Caco-2 (cell line): ENCODE data around the gene EVPL. TPM values are rescaled to one million over a fixed set of nuclear protein-coding genes. Genes with fewer than 3 reads are reported as not detected.
"Not testable (repeated sequence)": the region's sequence is repeated elsewhere in the genome, so short reads cannot be mapped to it uniquely, and the experiment has no call there.

Experiments
- BruUV-seq: library from RNA; stranded (reverse); fragments of 400-500 nt; replicated peaks from 2 replicates; lab custom pipeline; 2021; lab: Mats Ljungman, UMichigan
- CTCF ChIA-PET: fragments of 300-600 bp; sonication (Branson Sonifier 250); formaldehyde crosslinking; loops from one replicate; lab custom pipeline; 2022; ENCODE audit warnings: antibody characterized with exemption; lab: Charles Lee
- POLR2A ChIA-PET: fragments of 300-600 bp; sonication (Branson Sonifier 250); formaldehyde crosslinking; loops from one replicate; lab custom pipeline; 2022; ENCODE audit warnings: antibody characterized with exemption; lab: Charles Lee
- DNase-seq, 2 experiments: peaks; one replicate each; pipeline versions ENCODE4 v3.0.0 to v3.0.0-alpha.2; 2020 to 2022
- H3K27me3 ChIP-seq: replicated peaks from 2 replicates; pipeline ENCODE4 v1.6.0; 2011; ENCODE audit warnings: low read length; ENCODE audit not compliant: control insufficient read depth, insufficient read depth
- H3K36me3 ChIP-seq: 2 replicates; pipeline ENCODE4 v1.5.1; 2011; ENCODE audit warnings: low read length; ENCODE audit not compliant: control insufficient read depth, insufficient read depth
- H3K4me1 ChIP-seq: fragments of 250-450 bp; sonication (Bioruptor Pico); 2 replicates; pipeline ENCODE4 v1.5.1; 2020; ENCODE audit warnings: mild to moderate bottlenecking
- H3K4me3 ChIP-seq: 2 replicates; pipeline ENCODE4 v1.5.1; 2011; ENCODE audit warnings: low read depth, mild to moderate bottlenecking, control low read depth, low read length
- H3K9me3 ChIP-seq: fragments of 250-450 bp; sonication (Bioruptor Pico); 2 replicates; pipeline ENCODE4 v1.5.1; 2020; ENCODE audit warnings: mild to moderate bottlenecking, moderate library complexity
- H3K27ac Mint-ChIP-seq: one replicate; pipeline ENCODE4 v1.8.0; 2022; ENCODE audit warnings: mixed read lengths; ENCODE audit not compliant: unreplicated experiment
- H3K27me3 Mint-ChIP-seq: one replicate; pipeline ENCODE4 v1.8.0; 2022; ENCODE audit warnings: mixed read lengths; ENCODE audit not compliant: insufficient read depth, unreplicated experiment
- H3K36me3 Mint-ChIP-seq: one replicate; pipeline ENCODE4 v1.8.0; 2022; ENCODE audit warnings: mild to moderate bottlenecking, mixed read lengths; ENCODE audit not compliant: insufficient read depth, unreplicated experiment
- H3K4me1 Mint-ChIP-seq: one replicate; pipeline ENCODE4 v1.8.0; 2022; ENCODE audit warnings: low read depth, mixed read lengths; ENCODE audit not compliant: unreplicated experiment
- H3K4me3 Mint-ChIP-seq: one replicate; pipeline ENCODE4 v1.8.0; 2022; ENCODE audit warnings: mild to moderate bottlenecking, moderate library complexity, mixed read lengths; ENCODE audit not compliant: unreplicated experiment
- H3K9me3 Mint-ChIP-seq: one replicate; pipeline ENCODE4 v1.8.0; 2022; ENCODE audit warnings: mixed read lengths; ENCODE audit not compliant: unreplicated experiment
- intact Hi-C: fragments of 100-400 bp; cut with micrococcal nuclease; formaldehyde crosslinking; loops from one replicate; pipeline ENCODE4 v1.10.0; 2022; ENCODE audit not compliant: unreplicated experiment
- total RNA-seq: library from RNA; stranded (reverse); gene quantifications from 2 replicates; pipeline ENCODE4 v1.2.3, GENCODE V29; 2022
- TF ChIP-seq, protein P1 (sequence below), 2 experiments: fragments of 200-600 bp in 1 of 2; IDR thresholded peaks; 1 replicate in 1 of 2; 2 replicates in 1 of 2; pipeline versions ENCODE4 v1.5.1 to v1.8.0; 2011 to 2022; ENCODE audit warnings: antibody characterized with exemption in 1 of 2, control low read depth in 1 of 2, inconsistent platforms in 1 of 2, low read depth in 1 of 2, low read length in 1 of 2, mild to moderate bottlenecking in 1 of 2, moderate library complexity in 1 of 2; ENCODE audit not compliant: insufficient read depth in 1 of 2, severe bottlenecking in 1 of 2, unreplicated experiment in 1 of 2

Gene EVPL
- total RNA-seq, 1 experiment from 2014 or later = 0.16 TPM

- no peak overlapping the region for H3K4me3 Mint-ChIP-seq
- no peak overlapping the region for H3K4me3 ChIP-seq
- peaks cover 9% of the 10 kb centered on the region for H3K9me3 Mint-ChIP-seq
- ChIA-PET POLR2A (interaction anchor here (1.1 kb wide), 1 partner anchor 8 kb away, joined by 4 read pairs; the partner anchor contains the start of genes ACOX1 and TEN1), CTCF (interaction anchor here (1.2 kb wide), 1 partner anchor 11 kb away, joined by 3 read pairs; no protein-coding TSS in a partner anchor)
- H3K9me3 ChIP-seq = no peaks in the 10 kb centered on the region
- H3K36me3 Mint-ChIP-seq = peaks cover 47% of the 10 kb centered on the region
- H3K27ac Mint-ChIP-seq = peak overlapping the region; percentile 26
- no peaks in the 10 kb centered on the region for H3K27me3 Mint-ChIP-seq
- H3K36me3 ChIP-seq = no peaks in the 10 kb centered on the region; the same call in 1 of the 2 replicates
- TF ChIP-seq, protein P1, sequence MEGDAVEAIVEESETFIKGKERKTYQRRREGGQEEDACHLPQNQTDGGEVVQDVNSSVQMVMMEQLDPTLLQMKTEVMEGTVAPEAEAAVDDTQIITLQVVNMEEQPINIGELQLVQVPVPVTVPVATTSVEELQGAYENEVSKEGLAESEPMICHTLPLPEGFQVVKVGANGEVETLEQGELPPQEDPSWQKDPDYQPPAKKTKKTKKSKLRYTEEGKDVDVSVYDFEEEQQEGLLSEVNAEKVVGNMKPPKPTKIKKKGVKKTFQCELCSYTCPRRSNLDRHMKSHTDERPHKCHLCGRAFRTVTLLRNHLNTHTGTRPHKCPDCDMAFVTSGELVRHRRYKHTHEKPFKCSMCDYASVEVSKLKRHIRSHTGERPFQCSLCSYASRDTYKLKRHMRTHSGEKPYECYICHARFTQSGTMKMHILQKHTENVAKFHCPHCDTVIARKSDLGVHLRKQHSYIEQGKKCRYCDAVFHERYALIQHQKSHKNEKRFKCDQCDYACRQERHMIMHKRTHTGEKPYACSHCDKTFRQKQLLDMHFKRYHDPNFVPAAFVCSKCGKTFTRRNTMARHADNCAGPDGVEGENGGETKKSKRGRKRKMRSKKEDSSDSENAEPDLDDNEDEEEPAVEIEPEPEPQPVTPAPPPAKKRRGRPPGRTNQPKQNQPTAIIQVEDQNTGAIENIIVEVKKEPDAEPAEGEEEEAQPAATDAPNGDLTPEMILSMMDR (IDR thresholded peaks at IDR 0.05; ENCODE audit: insufficient read depth in 1 of 2, low read depth in 1 of 2, low read length in 1 of 2, severe bottlenecking in 1 of 2, unreplicated experiment in 1 of 2) = no peak
- H3K4me1 Mint-ChIP-seq = peaks cover 15% of the 10 kb centered on the region
- H3K4me1 ChIP-seq = peaks cover 12% of the 10 kb centered on the region
- intact Hi-C loops = loop anchor here (1.0 to 10.0 kb wide), 2 partner anchors 9 to 186 kb away; partner anchors contain the start of genes ACOX1, TEN1 and UNK
- no peaks in the 10 kb centered on the region for H3K27me3 ChIP-seq
- no TSS peak for BruUV-seq
- no peak for DNase-seq
Measured at GRCh38 chr17:75970626-75971025, 56.5 kb downstream of the EVPL start.

DNA sequence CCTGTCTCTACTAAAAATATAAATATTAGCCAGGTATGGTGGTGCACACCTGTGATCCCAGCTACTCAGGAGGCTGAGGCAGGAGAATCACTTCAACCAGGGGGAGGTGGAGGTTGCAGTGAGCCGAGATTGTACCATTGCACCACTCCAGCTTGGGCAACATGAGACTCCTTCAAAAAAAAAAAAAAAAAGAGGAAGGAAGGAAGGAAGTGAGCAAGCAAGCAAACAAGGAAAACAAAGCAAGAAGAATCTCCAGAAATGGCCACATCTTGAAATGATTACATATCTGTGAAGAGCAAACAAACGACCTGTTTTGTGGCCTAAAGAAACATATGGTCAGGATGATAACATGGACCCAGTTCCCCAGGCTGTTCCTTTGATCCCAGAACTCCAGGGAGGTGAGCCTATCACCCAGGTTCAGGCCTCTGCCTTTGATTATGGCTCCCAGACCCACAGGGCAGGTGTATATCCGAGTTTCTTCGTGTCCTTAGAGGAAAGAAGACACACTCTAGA lies 57.0 kb downstream of the EVPL start:
- Mint-ChIP-seq H3K27me3 (no peaks in the 10 kb centered on the region), H3K27ac (peak overlapping the region; percentile 26), H3K9me3 (peaks cover 9% of the 10 kb centered on the region), H3K4me1 (peaks cover 12% of the 10 kb centered on the region), H3K4me3 (no peak overlapping the region), H3K36me3 (peaks cover 47% of the 10 kb centered on the region)
- POLR2A ChIA-PET = interaction anchor here (1.1 kb wide), 1 partner anchor 9 kb away, joined by 4 read pairs; the partner anchor contains the start of genes ACOX1 and TEN1
- Histone ChIP-seq H3K27me3 (no peaks in the 10 kb centered on the region), H3K4me3 (no peak overlapping the region), H3K4me1 (peaks cover 11% of the 10 kb centered on the region), H3K9me3 (no peaks in the 10 kb centered on the region), H3K36me3 (no peaks in the 10 kb centered on the region; the same call in 1 of the 2 replicates)
- TF ChIP-seq, protein P1 (IDR thresholded peaks at IDR 0.05; ENCODE audit: insufficient read depth in 1 of 2, low read depth in 1 of 2, low read length in 1 of 2, severe bottlenecking in 1 of 2, unreplicated experiment in 1 of 2) = no peak
- intact Hi-C loops = loop anchor here (1.0 to 10.0 kb wide), 2 partner anchors 9 to 185 kb away; partner anchors contain the start of genes ACOX1, TEN1 and UNK
- CTCF ChIA-PET = interaction anchor here (1.2 kb wide), 1 partner anchor 12 kb away, joined by 3 read pairs; no protein-coding TSS in a partner anchor
- peak; percentile 70 to 71 for DNase-seq
- BruUV-seq = no TSS peak

DNA sequence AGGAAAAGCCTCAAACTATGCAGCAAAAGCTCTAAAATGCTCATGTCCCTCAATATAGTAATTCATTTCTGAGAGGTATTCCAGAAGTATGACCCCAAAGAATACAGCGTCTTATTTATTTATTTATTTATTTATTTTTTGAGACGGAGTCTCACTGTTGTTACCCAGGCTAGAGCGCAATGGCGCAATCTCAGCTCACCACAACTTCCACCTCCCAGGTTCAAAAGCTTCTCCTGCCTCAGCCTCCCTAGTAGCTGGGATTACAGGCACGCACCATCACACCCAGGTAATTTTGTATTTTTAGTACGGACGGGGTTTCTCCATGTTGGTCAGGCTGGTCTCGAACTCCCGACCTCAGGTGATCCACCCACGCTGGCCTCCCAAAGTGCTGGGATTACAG lies 58.1 kb downstream of the EVPL start:
- H3K27ac Mint-ChIP-seq, H3K9me3 Mint-ChIP-seq, H3K4me3 ChIP-seq, H3K4me3 Mint-ChIP-seq, POLR2A ChIA-PET, H3K27me3 Mint-ChIP-seq, H3K4me1 Mint-ChIP-seq, intact Hi-C loops, H3K9me3 ChIP-seq, H3K36me3 ChIP-seq, DNase-seq, H3K27me3 ChIP-seq, BruUV-seq: not testable (repeated sequence)
- peaks cover 11% of the 10 kb centered on the region for H3K4me1 ChIP-seq
- CTCF ChIA-PET = interaction anchor here (0.6 kb wide), 1 partner anchor 113 kb away, joined by 3 read pairs; no protein-coding TSS in a partner anchor
- peaks cover 48% of the 10 kb centered on the region for H3K36me3 Mint-ChIP-seq
